GM03348 (cell line): ENCODE data around the gene RAX.

Experiments
- DNase-seq: peaks from one replicate; pipeline ENCODE4 v3.0.0; 2012; ENCODE audit warnings: low spot score

Gene RAX

DNA sequence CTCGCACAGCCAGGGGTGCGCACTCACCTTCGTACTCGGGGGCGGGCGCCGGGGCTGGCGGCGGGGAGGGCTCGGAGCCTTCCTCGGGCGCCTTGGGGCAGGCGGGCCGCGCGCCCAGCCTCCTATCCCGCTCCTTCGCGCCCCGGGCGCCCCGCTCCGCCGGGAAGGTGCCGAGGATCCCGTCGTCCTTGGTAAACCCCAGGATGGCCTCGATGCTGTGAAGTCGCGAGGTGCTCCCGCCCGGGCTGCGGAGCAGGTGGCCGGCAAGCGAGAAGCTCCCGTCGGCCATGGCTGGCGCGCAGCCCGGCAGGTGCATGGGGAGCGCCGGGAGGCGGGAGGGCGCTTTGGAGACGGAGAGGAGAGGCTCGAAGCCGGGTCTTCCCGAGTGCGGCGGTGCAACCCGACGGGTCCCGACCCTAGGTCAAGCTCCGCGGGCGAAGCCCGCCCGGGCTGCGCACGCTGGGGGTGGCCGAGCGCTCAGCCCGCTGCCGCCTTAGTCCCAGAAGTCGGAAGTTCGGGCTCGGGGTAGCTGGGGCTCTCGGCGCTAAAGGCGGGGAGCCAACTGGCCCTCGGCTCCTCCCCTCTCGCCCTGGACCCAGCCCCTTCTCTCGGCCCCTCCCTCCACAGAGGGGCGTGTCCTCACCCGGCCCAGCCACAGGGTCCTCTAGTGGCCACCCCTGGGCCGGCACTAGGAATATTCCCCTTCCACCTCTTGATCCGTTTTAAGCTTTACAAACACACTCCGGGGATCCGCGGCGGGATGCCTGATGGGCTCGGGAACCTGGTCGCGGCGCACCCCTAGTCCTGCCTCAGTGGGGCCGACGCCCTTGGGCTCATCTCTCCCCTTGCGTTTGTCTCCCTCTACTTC, at the start of gene RAX:
Gene RAX (minus strand): TSS at position 564 of the 868 bp plus-strand sequence. CDS start 248 bp downstream, at position 316.
- DNase-seq = peak; percentile 50

DNA sequence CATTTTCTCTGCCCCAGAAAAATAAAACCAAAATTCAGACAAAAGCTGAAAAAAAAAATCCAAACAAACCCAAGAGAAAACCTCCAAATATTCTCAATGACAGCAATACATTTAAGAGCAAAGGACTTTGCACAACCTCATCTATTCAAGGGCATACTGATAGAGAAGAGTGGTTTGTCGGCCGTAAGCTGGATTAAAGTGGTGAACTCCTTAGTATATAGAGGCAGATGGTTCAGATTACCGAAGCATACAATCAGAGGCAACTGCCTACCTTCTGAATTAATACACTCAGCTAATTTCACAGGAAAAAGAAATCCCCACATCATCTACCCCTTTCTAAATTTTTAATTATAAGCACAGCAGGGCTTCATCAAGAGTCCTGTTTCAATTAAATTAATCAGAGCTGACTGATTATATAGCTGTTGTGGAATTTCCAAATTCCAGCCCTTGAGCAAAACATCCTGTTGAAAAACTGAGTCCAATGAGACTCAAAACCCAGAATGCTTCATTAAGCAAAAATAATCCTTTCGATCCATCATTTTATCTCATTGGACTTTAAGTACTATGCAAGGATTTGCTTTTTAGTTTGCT, 45.3 kb upstream of the RAX start, which contains the start of gene CPLX4:
Gene CPLX4 (minus strand): TSS at position 190 of the 591 bp plus-strand sequence. CDS start 187 bp downstream, at position 3.
- no peak for DNase-seq

DNA sequence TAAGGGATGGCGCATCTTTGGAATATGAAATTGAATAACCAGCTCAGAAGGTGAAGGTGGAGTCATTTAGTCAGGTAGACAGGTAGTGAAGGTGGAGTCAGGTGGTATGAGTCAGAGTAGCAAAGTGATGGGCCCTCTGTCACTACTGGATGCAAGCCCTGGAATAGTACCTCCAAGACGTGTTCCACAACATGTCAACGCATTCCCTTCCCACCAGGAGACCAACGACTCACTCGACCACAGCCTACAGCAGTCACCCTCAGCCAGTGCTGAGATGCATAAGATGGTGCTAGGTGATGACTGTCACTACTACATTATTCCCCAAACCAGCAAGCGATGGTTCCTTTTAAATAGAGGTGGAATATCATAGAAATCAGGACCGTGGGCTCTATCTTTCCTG, 38.4 kb upstream of the RAX start:
- DNase-seq = no peak

DNA sequence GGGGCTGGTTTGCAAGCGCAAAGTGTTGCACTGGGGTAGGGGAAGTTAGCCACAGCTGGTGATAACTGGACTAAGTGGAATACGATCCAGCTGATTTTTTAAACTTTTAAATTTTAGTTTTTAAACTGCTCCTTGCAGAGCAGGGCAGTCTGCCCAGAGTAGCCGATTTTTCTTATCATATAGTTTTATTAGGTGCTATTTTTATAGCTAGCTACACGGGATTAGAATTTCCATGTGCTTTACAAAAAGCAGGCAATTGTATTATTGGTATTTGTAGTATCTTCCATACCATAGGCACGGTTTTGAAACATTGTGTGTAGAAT, 35.6 kb upstream of the RAX start:
- DNase-seq = no peak

DNA sequence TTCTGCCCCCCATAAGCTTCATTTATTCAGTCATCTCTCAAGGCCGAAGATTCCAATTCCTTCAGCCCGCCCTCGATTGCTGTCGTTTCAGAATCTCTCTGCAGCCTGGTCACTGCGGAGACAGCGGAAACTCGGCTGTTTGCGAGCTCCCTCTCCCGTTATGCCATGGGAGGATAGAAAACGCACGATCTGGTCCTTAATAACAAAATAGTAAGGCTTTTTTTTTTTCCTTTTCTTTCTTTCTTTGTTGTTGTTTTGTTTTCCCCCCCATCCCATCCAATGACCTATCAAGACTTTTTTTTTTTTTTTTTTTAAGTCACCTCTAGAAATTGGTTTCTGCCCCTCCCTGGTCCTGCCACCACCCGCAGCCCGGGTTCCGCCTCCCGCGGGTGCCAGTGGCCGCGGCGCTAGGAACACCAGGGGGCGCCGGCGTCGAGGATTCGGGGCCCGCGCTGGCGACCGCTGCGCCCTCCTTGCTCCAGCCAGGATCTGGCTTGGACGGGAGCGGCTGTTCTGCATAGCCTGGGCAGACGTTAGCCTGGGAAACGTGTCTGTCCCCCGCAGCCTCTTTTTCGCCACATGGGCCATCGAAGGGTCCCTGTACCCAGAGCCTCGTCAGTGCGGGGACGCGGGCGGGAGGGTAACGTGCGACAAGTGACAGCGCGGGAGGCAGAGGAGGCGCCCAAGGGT, 35.1 kb upstream of the RAX start:
- peak; percentile 93 for DNase-seq

DNA sequence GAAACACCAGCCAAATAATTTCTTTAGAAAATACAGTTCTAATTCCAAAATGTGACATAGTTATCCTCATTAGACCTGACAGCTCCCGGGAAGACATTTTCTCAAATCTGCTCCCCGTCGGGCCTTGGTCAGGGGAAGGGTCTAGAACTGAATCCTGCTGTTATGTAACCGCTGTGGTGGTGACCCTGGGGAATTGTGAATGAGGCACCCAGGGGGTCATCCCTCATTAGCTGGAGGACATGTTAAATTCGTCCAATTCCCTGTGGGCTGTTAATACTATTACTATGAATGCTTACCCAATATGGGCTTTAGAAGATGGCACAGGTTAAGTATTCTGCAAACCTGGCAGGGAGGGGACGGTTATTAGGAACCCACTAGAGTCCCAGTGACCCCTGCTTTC, 33.4 kb upstream of the RAX start:
- DNase-seq = no peak

DNA sequence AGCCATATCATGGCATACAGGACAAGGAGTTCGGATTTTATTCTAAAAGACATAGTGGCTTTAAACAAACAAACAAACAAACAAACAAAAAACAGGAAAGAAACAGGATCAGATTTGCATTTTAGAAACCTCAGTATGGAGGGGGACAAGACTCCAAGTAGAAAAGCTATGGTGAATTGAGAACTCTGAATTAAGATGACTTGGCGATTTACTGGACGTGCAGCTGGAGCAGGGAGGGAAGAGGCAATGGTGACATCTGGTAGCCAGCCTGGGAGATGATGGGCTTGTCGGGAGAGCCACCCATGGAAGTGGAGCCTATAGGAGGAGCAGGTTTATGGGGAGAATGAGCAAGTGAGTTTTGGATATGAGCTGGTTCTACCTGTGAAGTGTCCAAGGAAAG, 32.0 kb upstream of the RAX start:
- no peak for DNase-seq

DNA sequence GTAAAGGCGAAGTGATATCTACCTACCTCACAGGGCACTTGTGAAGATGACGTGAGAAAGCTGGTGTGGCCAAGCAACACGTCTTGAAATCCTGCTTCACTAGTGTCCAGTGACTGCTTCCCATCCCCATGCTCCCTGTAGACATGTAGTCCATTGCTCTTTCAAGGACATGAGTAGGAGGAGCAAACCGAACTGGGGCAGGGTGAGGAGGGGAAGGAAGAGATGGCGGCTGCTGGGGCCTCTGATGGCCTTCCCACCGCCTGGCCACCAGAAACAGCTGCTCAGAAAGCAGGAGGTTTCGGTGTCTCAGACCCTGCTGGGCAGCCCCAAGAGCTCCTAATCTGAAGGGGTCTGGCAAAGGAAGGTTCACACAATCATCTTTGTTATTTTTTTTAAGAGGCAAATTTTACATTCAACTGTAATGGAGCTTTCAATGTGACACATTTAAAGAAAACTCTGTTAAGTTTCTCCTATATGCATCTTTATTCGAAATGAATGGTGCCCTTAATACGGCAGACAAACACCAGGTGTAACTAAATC, 30.5 kb upstream of the RAX start:
- no peak for DNase-seq

DNA sequence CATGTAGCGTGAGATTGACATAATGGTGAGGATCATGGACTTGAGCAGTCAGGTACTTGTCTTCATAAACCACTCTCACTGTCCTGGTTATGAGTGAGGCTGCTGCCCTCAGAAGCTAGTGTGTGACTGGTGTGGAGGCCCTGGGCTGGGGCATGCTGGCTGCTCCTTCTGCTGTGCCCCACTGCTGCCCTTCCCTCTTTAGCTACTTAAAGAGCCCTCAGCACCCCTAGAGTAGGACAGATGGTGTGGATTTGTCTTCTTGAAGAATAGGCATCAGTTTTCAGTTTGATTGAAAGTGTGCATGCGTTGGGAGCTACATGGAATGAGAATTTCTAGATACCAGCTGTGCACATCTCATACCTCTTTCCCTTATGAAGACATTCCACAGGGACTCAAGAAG, 29.8 kb upstream of the RAX start:
- DNase-seq = no peak

DNA sequence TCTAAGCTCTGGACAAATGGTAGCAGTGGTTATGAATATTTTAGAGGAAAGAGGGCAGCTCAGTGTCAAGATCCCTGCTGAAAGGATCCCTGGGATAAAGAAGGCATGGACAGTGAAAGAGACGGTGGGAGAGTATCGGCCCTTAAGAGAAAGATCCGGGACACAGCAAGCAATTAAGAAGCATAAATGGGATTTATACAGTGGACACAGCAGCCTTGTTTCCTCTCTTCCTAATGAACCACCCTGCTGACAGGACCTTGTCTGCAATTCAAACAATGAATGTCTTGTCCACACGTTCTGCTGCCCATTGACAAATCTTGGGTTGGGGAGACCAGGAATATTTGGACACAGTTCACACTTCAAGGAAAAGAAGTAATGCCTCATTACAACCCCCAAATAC, 28.7 kb upstream of the RAX start:
- no peak for DNase-seq

DNA sequence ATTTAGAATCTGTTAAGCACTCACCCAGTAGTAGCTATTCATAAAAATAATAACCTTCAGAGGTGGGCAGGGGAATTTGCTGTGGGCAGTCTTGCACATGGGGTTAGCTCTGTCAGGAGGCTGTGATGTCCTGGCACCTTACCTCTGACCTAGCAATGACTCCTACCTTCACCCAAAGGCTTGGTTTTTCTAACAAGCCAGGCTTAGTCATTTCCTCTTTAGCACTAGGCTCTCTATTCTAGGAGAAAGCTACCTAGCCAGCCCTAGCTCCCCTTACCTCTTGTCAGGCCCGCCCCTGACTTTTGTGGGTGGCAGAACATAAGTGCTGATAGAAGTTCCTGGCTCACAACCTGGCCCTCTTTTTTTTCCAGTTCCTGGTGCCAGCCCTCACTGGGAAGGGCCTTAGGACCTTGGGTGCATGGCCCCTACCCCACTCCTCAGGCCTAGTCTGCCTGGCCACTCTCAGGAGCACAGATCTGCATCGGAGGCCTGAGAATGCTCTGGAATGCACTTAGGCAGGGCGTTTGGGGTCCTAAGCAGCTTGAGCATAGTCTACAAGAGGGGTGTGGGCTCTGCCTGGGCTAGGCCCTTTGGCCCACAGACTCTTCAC, 27.5 kb upstream of the RAX start:
- no peak for DNase-seq

DNA sequence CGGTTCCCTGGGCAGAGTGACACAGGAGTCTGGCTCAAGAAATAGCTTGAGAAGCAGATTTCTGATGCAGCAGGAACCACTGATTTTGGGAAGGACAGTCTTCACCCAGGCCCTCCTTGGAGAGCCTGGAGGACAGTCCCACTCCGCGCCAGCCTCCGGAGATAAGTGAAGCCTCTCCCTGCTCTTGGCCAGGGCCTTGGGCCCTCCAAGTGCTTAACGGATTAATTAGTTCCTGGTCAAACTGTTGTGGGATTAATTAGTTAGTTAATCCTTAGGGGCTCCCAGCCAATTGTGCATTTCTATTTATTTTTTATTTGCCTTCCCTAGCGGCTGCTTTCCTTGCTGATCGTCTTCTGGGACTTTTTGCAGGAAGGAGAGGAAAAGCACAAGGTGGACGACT, 25.6 kb upstream of the RAX start:
- no peak for DNase-seq

DNA sequence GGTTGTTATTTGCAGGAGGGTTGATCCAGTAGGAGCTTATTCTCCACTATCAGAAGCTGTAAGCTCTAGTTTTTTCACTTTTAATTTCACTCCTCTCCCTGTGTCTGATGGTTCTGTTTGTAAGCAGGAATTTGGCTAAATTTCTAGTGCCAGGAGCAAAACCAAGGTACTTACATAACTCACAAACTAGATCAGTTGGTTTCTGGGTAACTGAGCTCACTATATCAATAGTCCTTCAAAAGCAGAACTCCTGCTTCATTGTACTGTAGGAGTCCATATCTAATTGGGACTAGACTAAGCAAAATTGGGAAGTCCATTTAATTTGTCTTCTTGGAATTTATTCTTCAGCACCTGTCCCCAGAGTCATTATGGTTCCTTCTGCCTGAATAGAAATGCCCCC, 20.1 kb upstream of the RAX start:
- no peak for DNase-seq

DNA sequence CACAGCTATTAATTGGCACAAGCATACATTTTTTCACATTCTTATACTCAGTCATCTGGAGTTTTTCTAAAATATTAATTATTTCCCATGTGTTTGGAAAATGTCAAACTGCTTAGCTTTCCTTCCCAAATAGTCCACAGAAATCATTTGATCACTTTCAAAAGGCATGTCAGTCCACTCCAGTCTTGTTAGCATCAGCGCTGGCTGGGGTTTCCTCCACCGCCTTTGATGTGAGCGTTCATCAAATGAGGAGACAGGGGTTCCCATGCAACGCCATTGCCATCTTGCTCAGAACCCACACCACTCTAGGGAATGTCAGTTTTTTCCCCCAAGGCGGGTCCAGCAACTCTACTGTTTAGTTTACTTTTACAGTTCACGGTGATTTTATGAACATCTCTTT, 13.1 kb upstream of the RAX start:
- no peak for DNase-seq

DNA sequence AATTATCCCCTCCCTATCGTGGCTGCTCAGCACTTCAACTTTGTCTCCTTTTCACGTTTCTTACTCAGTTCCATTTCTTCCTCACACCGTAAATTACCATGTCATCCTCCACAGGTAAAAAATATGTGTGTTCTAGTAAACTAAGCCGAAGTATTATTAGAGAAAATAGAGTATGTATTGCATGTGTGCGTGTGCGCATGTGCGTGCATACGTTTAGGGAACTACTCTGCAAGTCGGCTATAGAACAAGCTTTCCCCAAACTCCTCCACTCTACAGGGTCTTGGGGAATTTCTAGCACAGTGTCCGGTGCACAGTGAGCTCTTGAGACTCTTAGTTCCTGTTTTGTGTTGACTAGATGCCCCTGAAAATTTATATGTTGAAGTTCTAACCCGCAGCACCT, 9.1 kb upstream of the RAX start:
- DNase-seq = no peak

DNA sequence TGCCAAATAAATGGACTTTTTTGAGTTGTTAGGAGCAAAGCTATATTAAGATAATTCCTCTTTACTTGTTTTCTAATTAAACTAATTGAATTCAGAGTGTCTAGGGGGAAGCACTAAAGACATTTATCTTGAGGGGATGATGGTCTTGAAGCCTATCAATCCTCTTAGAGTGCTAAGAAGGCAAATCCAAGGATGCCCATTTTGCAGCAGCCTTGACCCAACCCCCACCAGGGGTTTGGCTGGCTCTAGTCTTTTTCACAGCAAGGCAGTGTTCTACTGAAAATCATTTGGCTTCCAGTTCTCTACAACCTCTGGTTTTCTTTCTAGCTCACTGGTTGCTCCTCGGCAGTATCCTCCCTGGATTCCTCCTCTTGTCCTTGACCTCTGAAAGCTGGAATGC, 6.5 kb upstream of the RAX start:
- DNase-seq = no peak

DNA sequence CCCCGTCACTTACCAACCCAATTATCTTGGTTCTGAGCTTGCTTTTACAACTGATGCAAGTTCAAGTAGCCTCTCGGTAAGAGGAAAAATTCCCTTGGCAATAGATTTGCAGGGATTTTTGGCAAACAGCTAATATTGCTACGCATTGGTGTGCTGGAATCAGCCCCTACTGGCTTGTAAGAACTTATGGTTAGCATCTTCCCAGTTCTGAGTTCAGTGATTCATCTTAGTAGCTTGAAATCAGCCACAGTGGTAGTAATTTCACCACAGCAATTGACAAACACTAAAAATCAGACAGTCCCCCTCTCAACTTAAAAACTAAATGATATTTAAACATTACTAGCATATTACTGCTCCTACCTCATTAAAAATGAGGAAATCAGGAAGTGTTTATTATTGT, 5.9 kb upstream of the RAX start:
- no peak for DNase-seq

DNA sequence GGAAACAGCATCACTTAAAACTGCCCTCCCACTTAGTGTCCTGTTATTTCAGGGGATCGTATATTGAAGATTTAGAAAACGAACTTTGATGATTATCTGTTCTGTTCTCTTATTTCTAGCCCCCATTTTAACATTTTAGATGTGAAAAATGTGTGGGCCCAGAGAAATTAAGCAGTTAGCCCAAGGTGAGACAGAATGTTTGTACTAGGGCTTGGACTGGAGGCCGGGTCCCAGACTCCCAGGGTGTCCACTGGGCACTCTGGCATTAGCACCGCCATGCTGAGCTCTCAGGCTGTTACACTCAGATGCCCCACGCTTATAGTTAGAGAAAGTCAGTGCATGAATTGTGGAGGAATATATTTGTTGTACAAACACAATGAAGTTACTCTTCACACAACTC, 5.5 kb upstream of the RAX start:
- DNase-seq = no peak

DNA sequence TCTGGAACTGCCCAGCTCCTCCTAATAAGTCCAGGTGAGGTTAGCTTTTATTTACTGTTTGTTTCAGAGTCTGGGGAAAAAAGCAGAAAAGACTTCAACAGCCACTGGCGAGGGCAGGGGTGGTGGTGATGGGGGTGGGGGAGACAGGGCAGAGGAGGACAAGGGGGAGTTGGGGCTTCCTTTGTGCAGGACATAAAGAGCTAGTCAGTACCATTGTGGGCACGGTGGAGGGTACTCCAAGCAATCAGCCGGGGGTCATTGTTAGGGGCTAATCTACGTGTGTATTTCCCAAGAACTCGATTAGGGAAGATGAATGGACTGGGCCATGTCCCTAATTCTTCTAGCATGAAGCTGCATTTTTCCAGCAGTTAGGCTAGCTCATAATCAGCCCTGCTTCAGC, 2.8 kb upstream of the RAX start:
- no peak for DNase-seq

DNA sequence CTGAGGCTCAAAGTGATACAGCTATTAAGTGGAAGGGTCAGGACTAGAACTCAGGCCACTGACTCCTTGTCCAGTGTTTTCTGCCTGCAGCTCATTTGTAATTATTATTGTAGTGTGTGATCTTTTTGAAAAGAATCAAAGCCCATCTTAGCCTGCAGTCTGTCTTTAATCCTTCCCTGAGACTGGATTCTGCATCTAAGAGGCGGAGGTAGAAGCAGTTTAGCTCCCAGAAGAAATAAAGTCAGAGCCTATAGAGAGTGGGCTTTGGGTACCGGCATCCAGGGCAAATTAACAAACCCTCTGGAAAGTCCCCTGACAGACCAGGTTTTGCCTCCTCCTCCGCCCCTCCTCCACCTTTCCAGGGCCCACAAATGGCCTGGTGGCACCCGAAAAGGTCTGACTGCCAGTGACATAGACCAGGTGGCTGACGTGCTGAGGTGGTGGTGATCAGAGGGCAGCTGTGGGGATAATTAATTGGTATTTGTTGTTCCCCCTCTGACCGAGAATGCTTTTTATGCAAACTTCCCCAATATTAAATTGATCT, 2.2 kb upstream of the RAX start:
- no peak for DNase-seq

DNA sequence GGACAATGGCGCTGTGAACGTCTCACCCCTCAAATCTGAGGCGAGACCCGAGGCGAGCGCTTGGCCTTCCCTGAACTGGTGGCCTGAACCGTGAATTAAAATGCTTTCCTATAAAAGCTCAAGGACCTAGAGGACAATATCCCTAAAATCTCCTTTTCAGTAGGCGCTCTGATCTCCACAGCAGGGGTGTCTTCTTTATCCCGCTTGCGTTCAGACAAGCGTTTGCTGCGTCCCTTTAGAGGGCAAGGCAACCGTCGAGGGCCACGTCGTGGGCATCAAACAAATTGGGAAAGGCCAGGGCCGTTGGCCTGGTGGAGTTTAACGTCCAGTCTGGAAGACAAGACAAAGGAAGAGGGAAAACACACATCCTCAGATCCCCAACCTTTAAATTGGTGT, 1.3 kb upstream of the RAX start:
- DNase-seq = no peak

DNA sequence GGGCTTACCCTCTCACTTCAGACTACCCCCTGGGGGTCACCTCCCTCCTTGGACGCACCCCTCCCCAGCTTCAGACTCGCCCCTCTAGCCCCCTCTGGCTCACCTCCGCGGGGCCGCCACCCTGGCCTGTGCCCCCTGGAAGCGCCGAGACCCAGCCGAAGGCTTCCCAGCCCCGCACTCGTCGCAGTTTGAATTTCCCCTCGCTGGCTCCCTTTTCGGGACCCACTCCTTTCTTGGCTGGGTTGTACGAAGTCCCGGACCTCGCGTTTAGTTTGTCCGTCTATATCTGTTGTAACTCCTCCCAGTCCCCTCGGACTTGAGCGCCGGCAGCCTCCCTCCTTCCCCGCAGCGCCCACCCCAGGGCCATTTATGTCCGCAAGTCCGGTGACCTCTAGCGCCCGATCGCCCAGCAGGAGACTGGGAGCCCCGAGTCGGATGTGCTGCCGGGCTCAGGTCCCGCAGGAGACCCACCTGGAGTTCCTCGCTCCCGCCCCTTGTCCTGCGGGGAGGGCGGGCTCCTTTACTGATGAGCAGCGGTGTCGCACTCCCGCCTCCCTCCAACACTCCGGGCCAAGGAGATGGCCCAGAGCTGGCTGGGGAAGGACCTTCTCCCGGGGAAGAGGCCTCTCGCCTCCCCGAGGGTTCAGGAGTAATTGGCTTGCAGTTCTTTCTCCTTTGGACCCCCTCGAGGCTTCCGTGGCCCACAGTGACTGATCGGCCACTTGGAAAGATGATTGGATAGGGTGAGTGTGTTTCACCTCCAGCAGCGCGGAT, 692 bp upstream of the RAX start:
- DNase-seq = no peak
